ENCODE measurements around the gene EFEMP2. TPM values are rescaled to one million over a fixed set of nuclear protein-coding genes. Genes with fewer than 3 reads are reported as not detected.

EFEMP2 gene
- total and polyA plus RNA-seq, 2 experiments from 2014 or later: 7.4 to 9.4 TPM

GRCh38 chr11:65861165-65861505 is 11.5 kb downstream of the EFEMP2 start:
- ATAC-seq (no peak), DNase-seq (ENCODE audit: low spot score) (no peak)
- no peak for TF ChIP-seq ETS1 (IDR thresholded peaks at IDR 0.05)
- TF ChIP-seq REST (IDR thresholded peaks at IDR 0.05; ENCODE audit: unreplicated experiment): no peak
- TF ChIP-seq ZNF114 (CRISPR knock-in tag; IDR thresholded peaks at IDR 0.05): no peak
- no peak for TF ChIP-seq CREB1 (CRISPR knock-in tag; IDR thresholded peaks at IDR 0.05; ENCODE audit: low read depth)
- TF ChIP-seq ZNF462 (CRISPR knock-in tag; IDR thresholded peaks at IDR 0.05): no peak
- no peak for TF ChIP-seq CTCF (conservative IDR thresholded peaks at IDR 0.05; ENCODE audit: low read depth in 2 of 2)
- no peak for TF ChIP-seq NANOG (IDR thresholded peaks at IDR 0.05; ENCODE audit: borderline replicate concordance)
- TF ChIP-seq ZNF331 (CRISPR knock-in tag; IDR thresholded peaks at IDR 0.05; ENCODE audit: low read depth): no peak
- no peak; the same call in 1 of the 2 replicates for TF ChIP-seq POLR2AphosphoS5 (IDR thresholded peaks at IDR 0.05; ENCODE audit: low read depth)
- TF ChIP-seq STAT1 (IDR thresholded peaks at IDR 0.05; ENCODE audit: unreplicated experiment): no peak
- TF ChIP-seq EZH2 (IDR thresholded peaks at IDR 0.05; ENCODE audit: low read depth, unreplicated experiment): no peak
- TF ChIP-seq EZH2phosphoT487 (IDR thresholded peaks at IDR 0.05; ENCODE audit: unreplicated experiment): no peak
- no peak for TF ChIP-seq JUNB (IDR thresholded peaks at IDR 0.05; ENCODE audit: unreplicated experiment)
- Histone ChIP-seq H3K4me2 (peak overlapping the region; percentile 99), H3K36me3 (ENCODE audit: insufficient read depth) (peaks cover 4% of the 10 kb centered on the region; the same call in 1 of the 2 replicates), H3K4me1 (ENCODE audit: insufficient read depth) (peaks cover 11% of the 10 kb centered on the region), H3K27ac (ENCODE audit: low read depth) (peak overlapping the region; percentile 96; the same call in 1 of the 2 replicates), H3K4me3 (peak overlapping the region; percentile 95), H3F3A (replicated peaks; ENCODE audit: low read depth) (peaks cover 32% of the 10 kb centered on the region), H2AFZ (peak overlapping the region; percentile 66; the same call in 1 of the 2 replicates), H3K79me2 (replicated peaks; ENCODE audit: insufficient read depth) (peaks cover 25% of the 10 kb centered on the region), H3K27me3 (ENCODE audit: insufficient read depth) (no peaks in the 10 kb centered on the region), H3K9me2 (ENCODE audit: insufficient read depth) (no peaks in the 10 kb centered on the region), H4K20me1 (replicated peaks; ENCODE audit: insufficient read depth) (peaks cover 13% of the 10 kb centered on the region)
- Mint-ChIP-seq H3K36me3 (ENCODE audit: low read depth) (peaks cover 47% of the 10 kb centered on the region), H3K4me3 (peak overlapping the region; percentile 91), H3K9me3 (peaks cover 4% of the 10 kb centered on the region; the same call in 2 of the 3 replicates), H3K27me3 (ENCODE audit: insufficient read depth, low read depth, poor library complexity) (peaks cover 32% of the 10 kb centered on the region), H3K4me1 (peaks cover 19% of the 10 kb centered on the region), H3K27ac (peak overlapping the region; percentile 94)

Measured in GM23338 (cell line).